GM12864 (cell line): ENCODE measurements around the gene TGM2.

Source experiments
- DNase-seq: peaks from one replicate; pipeline ENCODE4 v3.0.0-alpha.2; 2011; ENCODE audit warnings: low read depth
- H3K4me3 ChIP-seq: 2 replicates; pipeline ENCODE4 v1.5.1; 2011; ENCODE audit warnings: mild to moderate bottlenecking, low read depth, low read length, control low read depth
- CTCF ChIP-seq: IDR thresholded peaks from 2 replicates; pipeline ENCODE4 v1.5.1; 2011; ENCODE audit warnings: low read depth, mild to moderate bottlenecking, moderate library complexity, low read length, control low read depth, inconsistent platforms; ENCODE audit errors: missing control alignments

Gene TGM2

GRCh38 chr20:38209736-38210405 lies 44.8 kb upstream of the TGM2 start:
- no peak overlapping the region for H3K4me3 ChIP-seq
- no peak for TF ChIP-seq CTCF
- no peak for DNase-seq

GRCh38 chr20:38209054-38209675 lies 44.1 kb upstream of the TGM2 start:
- no peak overlapping the region for H3K4me3 ChIP-seq
- no peak for TF ChIP-seq CTCF
- no peak for DNase-seq

GRCh38 chr20:38208523-38208922 lies 43.5 kb upstream of the TGM2 start:
- TF ChIP-seq CTCF: no peak
- no peak overlapping the region for H3K4me3 ChIP-seq

GRCh38 chr20:38208088-38208487 lies 43.0 kb upstream of the TGM2 start:
- TF ChIP-seq CTCF: no peak

More at GRCh38 chr20:38208523-38208922, 43.5 kb upstream of the TGM2 start:
- DNase-seq: no peak

GRCh38 chr20:38207621-38208020 lies 42.6 kb upstream of the TGM2 start:
- TF ChIP-seq CTCF: no peak
- no peak for DNase-seq

More at GRCh38 chr20:38208088-38208487, 43.0 kb upstream of the TGM2 start:
- H3K4me3 ChIP-seq: no peak overlapping the region
- no peak for DNase-seq

GRCh38 chr20:38205001-38205400 lies 39.9 kb upstream of the TGM2 start:
- TF ChIP-seq CTCF: no peak
- H3K4me3 ChIP-seq: no peak overlapping the region
- DNase-seq: no peak

More at GRCh38 chr20:38207621-38208020, 42.6 kb upstream of the TGM2 start:
- H3K4me3 ChIP-seq: no peak overlapping the region

GRCh38 chr20:38203981-38204357 lies 38.9 kb upstream of the TGM2 start:
- TF ChIP-seq CTCF: no peak
- no peak overlapping the region for H3K4me3 ChIP-seq
- DNase-seq: no peak
